ENCODE measurements around the gene DGKQ.

The DGKQ gene

GRCh38 chr4:997375-998071 is 24.2 kb upstream of the DGKQ start:
- Histone ChIP-seq H2AFZ (ENCODE audit: low read length) (no peak overlapping the region), H3K9ac (ENCODE audit: low read length) (no peak overlapping the region), H4K20me1 (ENCODE audit: insufficient read depth, low read length) (no peaks in the 10 kb centered on the region)

DNA sequence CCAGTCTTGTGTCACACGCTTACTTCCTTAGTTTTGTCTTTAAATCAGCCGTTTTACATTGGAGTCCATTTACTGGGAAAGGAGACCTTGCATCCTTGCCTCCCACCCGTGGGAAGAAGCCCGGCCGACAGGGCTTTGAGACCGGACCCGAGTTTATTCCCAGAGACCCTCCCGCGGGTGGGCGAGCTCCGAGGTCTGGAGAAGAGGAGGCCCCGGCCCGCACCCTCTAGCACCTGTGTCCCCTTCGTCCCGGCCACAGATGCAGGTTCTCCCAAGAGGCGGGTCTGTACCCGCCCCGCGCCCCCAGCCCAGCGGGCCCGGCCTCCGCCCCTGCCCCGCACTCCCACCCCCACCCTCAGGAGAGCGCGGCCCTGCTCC is 23.6 kb upstream of the DGKQ start:
- H3K36me3 ChIP-seq (replicated peaks; ENCODE audit: insufficient read depth, low read length) = no peaks in the 10 kb centered on the region
- no peaks in the 10 kb centered on the region for H3F3A ChIP-seq (ENCODE audit: insufficient read depth, low read length)
- H4K20me1 ChIP-seq (ENCODE audit: insufficient read depth, low read length) = no peaks in the 10 kb centered on the region
- H3K27me3 ChIP-seq (replicated peaks; ENCODE audit: insufficient read depth, low read length) = no peaks in the 10 kb centered on the region
- H3K4me2 ChIP-seq (ENCODE audit: low read depth, low read length) = no peak overlapping the region
- no peaks in the 10 kb centered on the region for H3K9me2 ChIP-seq (replicated peaks; ENCODE audit: insufficient read depth, low read length)
- no peak for DNase-seq
- no peaks in the 10 kb centered on the region for H3K4me1 ChIP-seq (ENCODE audit: low read length)
- H2AFZ ChIP-seq (ENCODE audit: low read length) = no peak overlapping the region
- no peak overlapping the region for H3K27ac ChIP-seq (ENCODE audit: low read length)
- no peaks in the 10 kb centered on the region for H3K79me2 ChIP-seq (ENCODE audit: low read length)
- H3K9ac ChIP-seq (ENCODE audit: low read length) = no peak overlapping the region
- no peaks in the 10 kb centered on the region for H3K9me3 ChIP-seq (replicated peaks; ENCODE audit: insufficient read depth, low read length)
- no peak overlapping the region for H3K4me3 ChIP-seq (ENCODE audit: low read length)
- TF ChIP-seq, protein P1, sequence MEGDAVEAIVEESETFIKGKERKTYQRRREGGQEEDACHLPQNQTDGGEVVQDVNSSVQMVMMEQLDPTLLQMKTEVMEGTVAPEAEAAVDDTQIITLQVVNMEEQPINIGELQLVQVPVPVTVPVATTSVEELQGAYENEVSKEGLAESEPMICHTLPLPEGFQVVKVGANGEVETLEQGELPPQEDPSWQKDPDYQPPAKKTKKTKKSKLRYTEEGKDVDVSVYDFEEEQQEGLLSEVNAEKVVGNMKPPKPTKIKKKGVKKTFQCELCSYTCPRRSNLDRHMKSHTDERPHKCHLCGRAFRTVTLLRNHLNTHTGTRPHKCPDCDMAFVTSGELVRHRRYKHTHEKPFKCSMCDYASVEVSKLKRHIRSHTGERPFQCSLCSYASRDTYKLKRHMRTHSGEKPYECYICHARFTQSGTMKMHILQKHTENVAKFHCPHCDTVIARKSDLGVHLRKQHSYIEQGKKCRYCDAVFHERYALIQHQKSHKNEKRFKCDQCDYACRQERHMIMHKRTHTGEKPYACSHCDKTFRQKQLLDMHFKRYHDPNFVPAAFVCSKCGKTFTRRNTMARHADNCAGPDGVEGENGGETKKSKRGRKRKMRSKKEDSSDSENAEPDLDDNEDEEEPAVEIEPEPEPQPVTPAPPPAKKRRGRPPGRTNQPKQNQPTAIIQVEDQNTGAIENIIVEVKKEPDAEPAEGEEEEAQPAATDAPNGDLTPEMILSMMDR (IDR thresholded peaks at IDR 0.05; ENCODE audit: low read length) = no peak
- TF ChIP-seq EZH2phosphoT487 (IDR thresholded peaks at IDR 0.05; ENCODE audit: low read length) = no peak
- TF ChIP-seq EZH2 (optimal IDR thresholded peaks at IDR 0.05; ENCODE audit: low read depth, low read length) = no peak

More at GRCh38 chr4:997375-998071, 24.2 kb upstream of the DGKQ start:
- Histone ChIP-seq H3K27ac (ENCODE audit: low read length) (no peak overlapping the region), H3K4me2 (ENCODE audit: low read depth, low read length) (no peak overlapping the region), H3K9me2 (replicated peaks; ENCODE audit: insufficient read depth, low read length) (no peaks in the 10 kb centered on the region), H3K36me3 (replicated peaks; ENCODE audit: insufficient read depth, low read length) (no peaks in the 10 kb centered on the region), H3K4me3 (ENCODE audit: low read length) (no peak overlapping the region), H3K27me3 (replicated peaks; ENCODE audit: insufficient read depth, low read length) (no peaks in the 10 kb centered on the region), H3F3A (ENCODE audit: insufficient read depth, low read length) (no peaks in the 10 kb centered on the region), H3K79me2 (ENCODE audit: low read length) (no peaks in the 10 kb centered on the region), H3K9me3 (replicated peaks; ENCODE audit: insufficient read depth, low read length) (no peaks in the 10 kb centered on the region), H3K4me1 (ENCODE audit: low read length) (no peaks in the 10 kb centered on the region)
- DNase-seq = no peak
- TF ChIP-seq EZH2 (optimal IDR thresholded peaks at IDR 0.05; ENCODE audit: low read depth, low read length) = no peak
- TF ChIP-seq, protein P1 (IDR thresholded peaks at IDR 0.05; ENCODE audit: low read length) = no peak

GRCh38 chr4:996030-996996 is 22.9 kb upstream of the DGKQ start:
- no peaks in the 10 kb centered on the region for H3K9me3 ChIP-seq (replicated peaks; ENCODE audit: insufficient read depth, low read length)
- H3K36me3 ChIP-seq (replicated peaks; ENCODE audit: insufficient read depth, low read length) = no peaks in the 10 kb centered on the region
- H3K4me1 ChIP-seq (ENCODE audit: low read length) = no peaks in the 10 kb centered on the region
- no peaks in the 10 kb centered on the region for H4K20me1 ChIP-seq (ENCODE audit: insufficient read depth, low read length)
- no peak overlapping the region for H3K27ac ChIP-seq (ENCODE audit: low read length)
- no peak for DNase-seq
- TF ChIP-seq EZH2phosphoT487 (IDR thresholded peaks at IDR 0.05; ENCODE audit: low read length) = no peak
- TF ChIP-seq EZH2 (optimal IDR thresholded peaks at IDR 0.05; ENCODE audit: low read depth, low read length) = no peak
- TF ChIP-seq, protein P1 (IDR thresholded peaks at IDR 0.05; ENCODE audit: low read length) = no peak
- no peaks in the 10 kb centered on the region for H3K79me2 ChIP-seq (ENCODE audit: low read length)
- no peak overlapping the region for H3K4me2 ChIP-seq (ENCODE audit: low read depth, low read length)
- no peak overlapping the region for H3K4me3 ChIP-seq (ENCODE audit: low read length)
- no peak overlapping the region for H3K9ac ChIP-seq (ENCODE audit: low read length)
- no peaks in the 10 kb centered on the region for H3F3A ChIP-seq (ENCODE audit: insufficient read depth, low read length)
- H3K27me3 ChIP-seq (replicated peaks; ENCODE audit: insufficient read depth, low read length) = no peaks in the 10 kb centered on the region
- no peak overlapping the region for H2AFZ ChIP-seq (ENCODE audit: low read length)
- H3K9me2 ChIP-seq (replicated peaks; ENCODE audit: insufficient read depth, low read length) = no peaks in the 10 kb centered on the region
